IMR-90 (cell line): ENCODE results near the gene NDUFC2. TPM values are rescaled to one million over a fixed set of nuclear protein-coding genes. Genes with fewer than 3 reads are reported as not detected.

ENCODE experiments used
- ATAC-seq: fragments of 200-7000 bp; cut with Tn5 transposase; 2 replicates; pipeline ENCODE4 v1.9.1; 2020; ENCODE audit warnings: low read depth, mild to moderate bottlenecking, moderate library complexity
- BruUV-seq: library from RNA; stranded (reverse); fragments of 400-500 nt; replicated peaks from 2 replicates; lab custom pipeline; 2021; lab: Mats Ljungman, UMichigan
- CTCF ChIA-PET: fragments of 300-600 bp; formaldehyde crosslinking; extraction: SDS; loops from one replicate; lab custom pipeline; 2021; ENCODE audit warnings: antibody characterized with exemption; lab: Yijun Ruan, JAX
- POLR2A ChIA-PET: fragments of 300-600 bp; sonication (Branson Sonifier 250); formaldehyde crosslinking; loops from one replicate; lab custom pipeline; 2022; ENCODE audit warnings: antibody characterized with exemption; ENCODE audit not compliant: unreplicated experiment; lab: Charles Lee
- DNase-seq: peaks from one replicate; pipeline ENCODE4 v3.0.0; 2013
- H2AFZ ChIP-seq: replicated peaks from 2 replicates; pipeline ENCODE3; 2013; ENCODE audit warnings: low read length, mild to moderate bottlenecking; ENCODE audit not compliant: poor library complexity
- H2AK5ac ChIP-seq: 2 replicates; pipeline ENCODE4 v1.6.1; 2013; ENCODE audit warnings: low read depth, low read length, inconsistent platforms
- H2AK9ac ChIP-seq: replicated peaks from 2 replicates; pipeline ENCODE3; 2013; ENCODE audit warnings: mild to moderate bottlenecking, low read depth, low read length, moderate library complexity; ENCODE audit not compliant: poor library complexity
- H2BK120ac ChIP-seq: 2 replicates; pipeline ENCODE4 v1.6.1; 2013; ENCODE audit warnings: low read depth, low read length, inconsistent platforms
- H2BK15ac ChIP-seq: 3 replicates; pipeline ENCODE4 v1.6.1; 2013; ENCODE audit warnings: low read depth, low read length, inconsistent platforms
- H2BK20ac ChIP-seq: 2 replicates; pipeline ENCODE4 v1.6.1; 2013; ENCODE audit warnings: low read depth, mild to moderate bottlenecking, inconsistent platforms, low read length, moderate library complexity
- H2BK5ac ChIP-seq: 2 replicates; pipeline ENCODE4 v1.6.1; 2013; ENCODE audit warnings: mild to moderate bottlenecking, low read depth, low read length, inconsistent platforms; ENCODE audit not compliant: poor library complexity, severe bottlenecking
- H3K14ac ChIP-seq: replicated peaks from 2 replicates; pipeline ENCODE4 v1.6.1; 2013; ENCODE audit warnings: low read depth, low read length, inconsistent platforms
- H3K18ac ChIP-seq: 2 replicates; pipeline ENCODE4 v1.6.1; 2013; ENCODE audit warnings: low read depth, low read length, control low read depth
- H3K23ac ChIP-seq: 2 replicates; pipeline ENCODE4 v1.6.1; 2013; ENCODE audit warnings: low read depth, low read length, inconsistent platforms
- H3K27ac ChIP-seq: 2 replicates; pipeline ENCODE4 v1.5.1; 2013; ENCODE audit warnings: mild to moderate bottlenecking, control low read depth, low read length; ENCODE audit not compliant: insufficient read depth
- H3K27me3 ChIP-seq: 2 replicates; pipeline ENCODE4 v1.6.1; 2013; ENCODE audit warnings: low read length; ENCODE audit not compliant: control insufficient read depth, insufficient read depth
- H3K36me3 ChIP-seq: 2 replicates; pipeline ENCODE4 v1.6.1; 2013; ENCODE audit warnings: low read length, mixed read lengths; ENCODE audit not compliant: control insufficient read depth, insufficient read depth
- H3K4ac ChIP-seq: 2 replicates; pipeline ENCODE4 v1.6.1; 2013; ENCODE audit warnings: low read depth, low read length, inconsistent platforms
- H3K4me1 ChIP-seq: 2 replicates; pipeline ENCODE4 v1.6.1; 2013; ENCODE audit warnings: low read length, mixed read lengths; ENCODE audit not compliant: control insufficient read depth, insufficient read depth
- H3K4me2 ChIP-seq: 2 replicates; pipeline ENCODE4 v1.6.1; 2013; ENCODE audit warnings: low read depth, mild to moderate bottlenecking, control low read depth, low read length, moderate library complexity
- H3K4me3 ChIP-seq: 2 replicates; pipeline ENCODE4 v1.5.1; 2013; ENCODE audit warnings: low read depth, mild to moderate bottlenecking, control low read depth, low read length, moderate library complexity; ENCODE audit not compliant: insufficient read depth
- H3K56ac ChIP-seq: 2 replicates; pipeline ENCODE4 v1.6.1; 2013; ENCODE audit warnings: low read length, inconsistent platforms; ENCODE audit not compliant: insufficient read depth; ENCODE audit errors: extremely low read depth
- H3K79me1 ChIP-seq, 2 experiments: 2 replicates each; pipeline ENCODE4 v1.6.1; 2013; ENCODE audit warnings: low read length in 2 of 2, inconsistent platforms in 1 of 2, low read depth in 1 of 2
- H3K9ac ChIP-seq: 2 replicates; pipeline ENCODE4 v1.6.1; 2013; ENCODE audit warnings: low read depth, low read length, control low read depth
- H3K9me1 ChIP-seq: 2 replicates; pipeline ENCODE4 v1.6.1; 2013; ENCODE audit warnings: low read length, inconsistent platforms; ENCODE audit not compliant: insufficient read depth
- H3K9me3 ChIP-seq: 2 replicates; pipeline ENCODE4 v1.6.1; 2013; ENCODE audit warnings: low read length; ENCODE audit not compliant: control insufficient read depth, insufficient read depth
- H4K20me1 ChIP-seq: 2 replicates; pipeline ENCODE4 v1.6.1; 2013; ENCODE audit warnings: low read length, inconsistent platforms; ENCODE audit not compliant: insufficient read depth
- H4K5ac ChIP-seq: 2 replicates; pipeline ENCODE4 v1.6.1; 2013; ENCODE audit warnings: mild to moderate bottlenecking, low read depth, low read length, control low read depth
- H4K8ac ChIP-seq, 2 experiments: 2 replicates each; pipeline ENCODE4 v1.6.1; 2013; ENCODE audit warnings: low read depth in 2 of 2, low read length in 2 of 2, control low read depth in 1 of 2, inconsistent platforms in 1 of 2
- H4K91ac ChIP-seq: 2 replicates; pipeline ENCODE4 v1.6.1; 2013; ENCODE audit warnings: low read depth, low read length, inconsistent platforms; ENCODE audit not compliant: insufficient read depth
- BHLHE40 ChIP-seq: fragments of 150-350 bp; IDR thresholded peaks from 2 replicates; pipeline ENCODE4 v1.6.1; 2016; ENCODE audit warnings: mild to moderate bottlenecking, low read depth, low read length
- CHD1 ChIP-seq: IDR thresholded peaks from 2 replicates; pipeline ENCODE4 v1.6.1; 2012; ENCODE audit warnings: low read depth, low read length, improper control_type of control experiment
- FOS ChIP-seq: fragments of 150-350 bp; IDR thresholded peaks from 2 replicates; pipeline ENCODE4 v1.6.1; 2016; ENCODE audit warnings: low read depth, low read length
- MAFK ChIP-seq: IDR thresholded peaks from 2 replicates; pipeline ENCODE4 v1.6.1; 2012; ENCODE audit warnings: low read depth, low read length, improper control_type of control experiment
- MAZ ChIP-seq: IDR thresholded peaks from 2 replicates; pipeline ENCODE4 v1.6.1; 2012; ENCODE audit warnings: low read depth, mild to moderate bottlenecking, low read length, improper control_type of control experiment, moderate library complexity, borderline replicate concordance
- RAD21 ChIP-seq: IDR thresholded peaks from 2 replicates; pipeline ENCODE4 v1.6.1; 2012; ENCODE audit warnings: low read length, improper control_type of control experiment
- RCOR1 ChIP-seq: IDR thresholded peaks from 2 replicates; pipeline ENCODE4 v1.6.1; 2012; ENCODE audit warnings: mild to moderate bottlenecking, low read length, improper control_type of control experiment; ENCODE audit not compliant: insufficient replicate concordance
- RFX5 ChIP-seq: IDR thresholded peaks from 2 replicates; pipeline ENCODE4 v1.8.0; 2012; ENCODE audit warnings: low read depth, mild to moderate bottlenecking, low read length, moderate library complexity
- SMC3 ChIP-seq: fragments of 150-350 bp; IDR thresholded peaks from 2 replicates; pipeline ENCODE4 v1.6.1; 2016; ENCODE audit warnings: low read depth, mild to moderate bottlenecking, antibody characterized with exemption, low read length, moderate library complexity
- USF2 ChIP-seq: fragments of 150-350 bp; IDR thresholded peaks from 2 replicates; pipeline ENCODE4 v1.6.1; 2017; ENCODE audit warnings: mild to moderate bottlenecking, antibody characterized with exemption, low read length, low read depth
- WGBS, 2 experiments: methylation state at CpG; one replicate each; pipeline versions ENCODE4 v1.1.5 to v1.1.7; 2013; ENCODE audit warnings: missing lambda C conversion rate in 2 of 2; ENCODE audit not compliant: insufficient read length in 1 of 2; ENCODE audit errors: extremely low coverage in 2 of 2; 5-methylcytosine and 5-hydroxymethylcytosine counted together
- dilution Hi-C: fragments of 300-500 bp; cut with HindIII; formaldehyde crosslinking; loops from one replicate; pipeline ENCODE4 v1.14.3; 2018; ENCODE audit warnings: low sequenced_read_pairs; ENCODE audit not compliant: unreplicated experiment
- in situ Hi-C: fragments of 300-500 bp; cut with MboI; formaldehyde crosslinking; loops from 3 replicates; pipeline ENCODE4 v1.14.3; 2019; ENCODE audit warnings: low sequenced_read_pairs, inconsistent platforms, mixed read lengths
- intact Hi-C: fragments of 100-400 bp; cut with micrococcal nuclease; formaldehyde crosslinking; loops from 2 replicates; pipeline ENCODE4 v1.10.0; 2022
- polyA plus RNA-seq, 3 experiments: library from polyadenylated mRNA; depleted of rRNA; stranded (reverse); fragments of >200 nt; gene quantifications; 2 replicates each; pipeline ENCODE4 v1.2.3, GENCODE V29; 2012; ENCODE audit warnings: low replicate concordance in 1 of 3
- total RNA-seq: library from RNA; depleted of rRNA; stranded (reverse); fragments of >200 nt; gene quantifications from 2 replicates; pipeline ENCODE4 v1.2.3, GENCODE V29; 2012

The NDUFC2 gene
- total and polyA plus RNA-seq, 2 of the 4 experiments (the other 2 are of a cell fraction) = 146 to 340 TPM

GRCh38 chr11:78070621-78071020 lies 9.0 kb downstream of the NDUFC2 start:
- Histone ChIP-seq H3K23ac (no peak overlapping the region), H4K91ac (no peak overlapping the region), H3K9me1 (peaks cover 8% of the 10 kb centered on the region), H3K4me1 (0 out of 2 replicates have a peak, but pooled peaks cover 2% of the 10 kb centered on the region), H3K79me1 (peaks cover 27 to 55% of the 10 kb centered on the region in 2 experiments), H2AFZ (no peak overlapping the region), H2BK20ac (no peak overlapping the region), H3K4me3 (no peak overlapping the region), H2AK9ac (peak overlapping the region; percentile 73), H3K9me3 (no peaks in the 10 kb centered on the region), H2BK120ac (no peak overlapping the region), H2BK5ac (no peak overlapping the region), H4K8ac (no peak overlapping the region), H4K20me1 (peaks cover 18% of the 10 kb centered on the region), H3K56ac (no peak overlapping the region), H3K9ac (no peak overlapping the region), H3K4ac (no peak overlapping the region), H3K36me3 (peaks cover 24% of the 10 kb centered on the region), H2BK15ac (no peak overlapping the region), H4K5ac (no peak overlapping the region), H3K4me2 (no peak overlapping the region), H2AK5ac (no peak overlapping the region), H3K27ac (no peak overlapping the region), H3K18ac (no peak overlapping the region), H3K27me3 (no peaks in the 10 kb centered on the region), H3K14ac (no peak overlapping the region)
- ATAC-seq (no peak), DNase-seq (no peak)
- POLR2A ChIA-PET = no interaction called here
- BruUV-seq = no TSS peak
- dilution Hi-C loops = no loop called here
- no peak for TF ChIP-seq SMC3
- no peak for TF ChIP-seq RCOR1
- no peak for TF ChIP-seq RFX5
- TF ChIP-seq BHLHE40 = no peak
- TF ChIP-seq FOS = no peak
- no peak for TF ChIP-seq MAZ
- no peak for TF ChIP-seq USF2
- TF ChIP-seq RAD21 = no peak
- TF ChIP-seq CHD1 = no peak
- TF ChIP-seq MAFK = no peak
- in situ Hi-C loops = no loop called here
- CTCF ChIA-PET = no interaction called here
- 0% methylated on average over 1 of the region's 2 CpGs; no CpG with 5 or more reads in 1 of the 2 experiments for WGBS, 2 experiments
- intact Hi-C loops = no loop called here
